PC-3 (cell line): ENCODE measurements around the gene ADAMTSL5.

Source experiments
- EZH2 ChIP-seq: fragments of 300-600 bp; sonication (generic); IDR thresholded peaks from one replicate; pipeline ENCODE4 v1.6.1; 2017; ENCODE audit warnings: antibody characterized with exemption, mild to moderate bottlenecking, low read length; ENCODE audit not compliant: unreplicated experiment
- TF ChIP-seq, protein P1 (sequence below): fragments of 300-600 bp; sonication (generic); conservative IDR thresholded peaks from 2 replicates; pipeline ENCODE4 v1.5.1; 2017; ENCODE audit warnings: antibody characterized with exemption, low read depth, mild to moderate bottlenecking, low read length

DNA sequence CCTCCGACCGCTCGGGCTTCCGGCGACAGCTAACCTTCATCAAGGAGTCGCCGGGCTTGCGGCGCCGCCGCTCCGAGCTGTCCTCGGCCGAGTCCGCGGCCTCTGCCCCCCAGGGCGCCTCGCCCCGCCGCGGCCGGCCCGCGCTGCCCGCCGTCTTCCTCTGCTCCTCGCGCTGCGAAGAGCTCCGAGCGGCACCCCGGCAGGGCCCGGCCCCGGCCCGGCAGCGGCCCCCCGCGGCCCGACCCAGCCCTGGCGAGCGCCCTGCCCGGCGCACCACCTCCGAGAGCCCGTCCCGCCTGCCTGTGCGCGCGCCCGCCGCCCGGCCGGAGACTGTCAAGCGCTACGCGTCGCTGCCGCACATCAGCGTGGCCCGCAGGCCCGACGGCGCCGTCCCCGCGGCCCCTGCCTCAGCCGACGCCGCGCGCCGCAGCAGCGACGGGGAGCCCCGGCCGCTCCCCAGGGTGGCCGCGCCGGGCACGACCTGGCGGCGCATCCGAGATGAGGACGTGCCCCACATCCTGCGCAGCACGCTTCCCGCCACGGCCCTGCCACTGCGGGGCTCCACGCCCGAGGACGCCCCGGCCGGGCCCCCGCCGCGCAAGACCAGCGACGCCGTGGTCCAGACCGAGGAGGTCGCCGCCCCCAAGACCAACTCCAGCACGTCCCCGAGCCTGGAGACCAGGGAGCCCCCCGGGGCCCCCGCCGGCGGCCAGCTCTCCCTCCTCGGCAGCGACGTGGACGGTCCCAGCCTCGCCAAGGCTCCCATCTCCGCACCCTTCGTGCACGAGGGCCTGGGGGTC lies 43.4 kb downstream of the ADAMTSL5 start:
- TF ChIP-seq, protein P1, sequence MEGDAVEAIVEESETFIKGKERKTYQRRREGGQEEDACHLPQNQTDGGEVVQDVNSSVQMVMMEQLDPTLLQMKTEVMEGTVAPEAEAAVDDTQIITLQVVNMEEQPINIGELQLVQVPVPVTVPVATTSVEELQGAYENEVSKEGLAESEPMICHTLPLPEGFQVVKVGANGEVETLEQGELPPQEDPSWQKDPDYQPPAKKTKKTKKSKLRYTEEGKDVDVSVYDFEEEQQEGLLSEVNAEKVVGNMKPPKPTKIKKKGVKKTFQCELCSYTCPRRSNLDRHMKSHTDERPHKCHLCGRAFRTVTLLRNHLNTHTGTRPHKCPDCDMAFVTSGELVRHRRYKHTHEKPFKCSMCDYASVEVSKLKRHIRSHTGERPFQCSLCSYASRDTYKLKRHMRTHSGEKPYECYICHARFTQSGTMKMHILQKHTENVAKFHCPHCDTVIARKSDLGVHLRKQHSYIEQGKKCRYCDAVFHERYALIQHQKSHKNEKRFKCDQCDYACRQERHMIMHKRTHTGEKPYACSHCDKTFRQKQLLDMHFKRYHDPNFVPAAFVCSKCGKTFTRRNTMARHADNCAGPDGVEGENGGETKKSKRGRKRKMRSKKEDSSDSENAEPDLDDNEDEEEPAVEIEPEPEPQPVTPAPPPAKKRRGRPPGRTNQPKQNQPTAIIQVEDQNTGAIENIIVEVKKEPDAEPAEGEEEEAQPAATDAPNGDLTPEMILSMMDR: no peak
- TF ChIP-seq EZH2: no peak
